ENCODE results near the gene SORL1-AS1.

DNA sequence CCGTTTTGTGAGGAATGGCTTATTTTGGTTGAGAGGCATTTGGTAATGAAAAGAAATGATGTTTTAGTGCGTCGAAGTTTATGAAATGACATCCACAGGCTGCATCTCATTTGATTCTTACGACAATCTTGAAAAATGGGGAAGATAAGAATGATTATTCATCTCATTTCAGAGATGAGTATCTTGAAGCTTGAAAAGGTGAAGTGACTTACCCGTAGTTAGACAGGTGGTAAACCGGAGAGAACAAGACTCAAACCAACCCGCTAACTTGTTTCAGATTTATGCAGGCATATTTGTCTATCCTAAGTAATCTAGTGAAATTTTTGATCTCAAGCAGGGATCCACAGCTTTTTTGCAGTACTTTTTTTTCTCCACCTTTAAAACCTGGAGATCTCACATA lies 9.1 kb upstream of the SORL1-AS1 start:
- TF ChIP-seq CTCF (IDR thresholded peaks at IDR 0.05) (no peak), POLR2A (IDR thresholded peaks at IDR 0.05) (no peak)

Data from uterus (tissue), 2 donors.